ENCODE measurements around the gene PNPO.
"Not testable (repeated sequence)": the region's sequence is repeated elsewhere in the genome, so short reads cannot be mapped to it uniquely, and the experiment has no call there.

PNPO gene

DNA sequence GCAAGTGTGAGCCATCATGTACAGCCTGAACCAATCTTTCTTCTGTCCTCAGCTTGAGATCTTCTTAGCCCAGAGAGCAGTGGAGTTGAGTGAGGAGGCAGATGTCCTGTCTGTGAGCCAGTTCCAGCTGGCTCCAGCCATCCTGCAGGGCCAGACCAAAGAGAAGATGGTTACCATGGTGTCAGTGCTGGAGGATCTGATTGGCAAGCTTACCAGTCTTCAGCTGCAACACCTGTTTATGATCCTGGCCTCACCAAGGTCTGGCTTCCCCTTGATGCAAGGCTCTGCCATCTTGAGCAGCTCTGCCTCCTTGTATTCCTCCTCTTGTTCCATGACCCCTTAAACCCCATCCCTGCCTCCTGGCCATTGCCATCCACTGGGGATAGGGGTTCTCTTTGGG is 39.2 kb downstream of the PNPO start:
- no peak for DNase-seq

DNA sequence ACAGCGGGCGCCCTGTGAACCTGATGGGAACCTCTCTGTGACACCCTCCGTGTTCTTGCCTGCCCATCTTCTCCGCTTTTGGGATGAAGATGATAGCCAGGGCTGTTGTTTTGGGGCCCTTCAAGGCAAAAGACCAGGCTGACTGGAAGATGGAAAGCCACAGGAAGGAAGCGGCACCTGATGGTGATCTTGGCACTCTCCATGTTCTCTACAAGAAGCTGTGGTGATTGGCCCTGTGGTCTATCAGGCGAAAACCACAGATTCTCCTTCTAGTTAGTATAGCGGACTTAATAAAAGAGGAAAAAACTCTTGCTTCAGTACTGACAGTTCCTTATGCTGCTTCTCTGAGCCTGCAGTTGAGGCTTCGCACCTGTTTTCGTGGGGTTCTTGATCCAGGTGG is 40.1 kb downstream of the PNPO start:
- no peak for DNase-seq

DNA sequence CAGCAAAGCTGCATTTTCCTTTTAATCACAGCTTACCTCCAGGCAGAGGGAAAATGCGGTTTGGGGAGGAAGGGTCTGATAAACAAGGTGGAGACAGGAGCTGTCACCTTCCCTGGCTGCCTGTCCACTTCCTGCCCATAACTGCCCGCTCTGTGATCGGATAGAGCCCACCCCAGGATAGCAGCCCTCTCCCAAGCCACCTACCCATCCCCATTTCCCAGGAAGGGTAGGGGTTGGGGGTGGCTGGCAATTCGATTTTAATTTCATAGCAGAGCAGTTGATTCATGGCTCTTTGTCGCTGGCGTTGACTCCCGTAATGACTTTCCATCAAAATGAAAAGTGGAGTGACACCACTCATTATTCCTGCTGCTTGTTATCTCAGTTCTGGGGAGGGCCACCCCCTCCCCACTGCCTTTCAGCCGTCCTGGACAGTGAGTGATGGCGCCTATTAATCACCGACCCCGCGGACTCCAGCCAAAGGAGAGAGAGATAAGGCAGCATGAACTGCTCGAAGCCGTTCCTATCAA is 40.8 kb downstream of the PNPO start:
- no peak for DNase-seq

DNA sequence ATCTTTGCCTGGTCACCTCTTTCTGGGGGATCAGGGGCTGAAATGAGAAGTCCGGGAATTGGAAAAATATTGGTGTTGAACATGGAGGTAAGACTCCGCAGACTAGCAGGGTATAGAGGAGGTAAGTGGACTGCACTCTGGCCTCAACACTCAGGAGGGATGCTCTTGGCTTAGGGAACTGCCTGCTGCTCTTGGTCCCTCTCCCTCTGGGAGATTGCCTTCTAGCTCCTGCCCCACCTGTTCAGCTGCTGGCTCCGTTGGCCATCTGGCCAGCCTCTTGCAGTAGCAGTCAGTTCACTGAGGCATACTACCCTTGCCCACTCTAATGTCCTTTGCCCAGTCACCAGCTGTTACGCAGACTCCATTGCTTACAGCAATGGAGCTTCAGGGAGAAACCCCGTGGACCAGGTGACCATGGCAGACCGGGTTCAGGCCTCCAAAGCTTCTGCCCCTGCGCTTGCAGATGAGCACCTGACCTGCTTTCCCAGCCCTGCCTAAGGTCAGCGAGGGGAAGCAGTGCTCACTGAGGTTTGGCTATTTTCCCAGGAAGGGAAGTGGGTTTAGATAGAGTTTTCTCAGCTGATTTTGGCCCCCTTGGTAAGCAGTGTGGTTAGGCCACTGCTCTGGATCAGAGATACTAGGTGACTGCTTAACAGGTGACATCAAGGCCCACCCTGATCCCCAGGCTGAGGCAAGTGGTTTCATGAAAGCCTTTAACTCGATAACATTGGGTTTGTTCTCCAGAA is 41.4 kb downstream of the PNPO start:
- DNase-seq, result no peak

DNA sequence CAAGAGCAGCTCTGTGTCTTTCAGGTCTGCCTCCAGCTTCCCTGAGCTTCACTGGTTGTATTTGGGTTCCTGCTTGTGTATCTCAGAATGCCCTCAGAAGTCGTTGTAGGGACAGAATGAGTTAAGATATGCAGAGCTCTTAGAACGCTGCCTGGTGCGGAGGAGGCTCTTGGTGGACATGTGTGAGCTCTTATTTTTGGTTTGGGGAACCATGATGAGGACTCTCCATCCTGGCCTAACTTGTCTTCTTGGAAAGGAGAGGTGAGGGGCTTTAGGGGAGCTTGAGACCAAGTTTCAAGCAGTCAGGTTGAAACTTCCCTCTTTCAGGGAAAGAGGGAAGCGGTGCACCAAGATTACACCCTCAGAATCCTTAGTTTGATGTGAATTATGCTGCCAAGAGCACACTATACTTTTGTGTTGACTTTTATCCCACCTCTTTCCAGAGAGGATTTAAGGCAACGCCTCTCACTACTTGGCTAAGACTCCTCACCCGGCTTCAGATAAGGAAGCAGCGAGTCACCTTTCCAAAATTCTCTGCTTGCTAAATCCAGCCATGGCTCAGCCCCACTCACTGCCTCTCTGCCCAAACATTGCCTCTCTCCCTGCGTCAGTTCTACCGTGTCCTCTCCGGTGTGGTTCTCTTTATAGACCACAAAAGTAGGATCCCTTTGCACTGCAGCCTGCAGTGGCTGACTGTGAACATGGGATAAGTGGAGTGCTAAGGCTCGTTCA is 42.3 kb downstream of the PNPO start:
- DNase-seq, result no peak

DNA sequence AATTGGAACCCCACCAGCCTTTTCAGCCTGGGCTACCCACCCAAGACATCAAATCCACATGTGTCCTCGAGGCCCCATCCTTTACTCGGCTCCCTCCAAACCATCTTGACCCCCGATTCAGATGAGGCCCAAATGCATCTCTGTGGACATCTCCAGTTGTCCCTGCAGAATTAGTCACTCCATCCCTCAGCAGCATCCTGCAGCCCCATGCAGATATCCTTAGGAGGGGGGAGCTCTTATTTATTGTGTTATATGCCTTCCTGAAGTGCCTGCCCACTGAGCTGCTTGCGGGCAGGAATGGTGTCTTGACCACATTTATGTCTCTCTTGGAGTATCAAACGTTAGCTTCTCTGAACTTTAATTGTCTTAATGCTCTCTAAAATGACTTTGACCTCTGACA is 45.1 kb downstream of the PNPO start:
- no peak for DNase-seq

DNA sequence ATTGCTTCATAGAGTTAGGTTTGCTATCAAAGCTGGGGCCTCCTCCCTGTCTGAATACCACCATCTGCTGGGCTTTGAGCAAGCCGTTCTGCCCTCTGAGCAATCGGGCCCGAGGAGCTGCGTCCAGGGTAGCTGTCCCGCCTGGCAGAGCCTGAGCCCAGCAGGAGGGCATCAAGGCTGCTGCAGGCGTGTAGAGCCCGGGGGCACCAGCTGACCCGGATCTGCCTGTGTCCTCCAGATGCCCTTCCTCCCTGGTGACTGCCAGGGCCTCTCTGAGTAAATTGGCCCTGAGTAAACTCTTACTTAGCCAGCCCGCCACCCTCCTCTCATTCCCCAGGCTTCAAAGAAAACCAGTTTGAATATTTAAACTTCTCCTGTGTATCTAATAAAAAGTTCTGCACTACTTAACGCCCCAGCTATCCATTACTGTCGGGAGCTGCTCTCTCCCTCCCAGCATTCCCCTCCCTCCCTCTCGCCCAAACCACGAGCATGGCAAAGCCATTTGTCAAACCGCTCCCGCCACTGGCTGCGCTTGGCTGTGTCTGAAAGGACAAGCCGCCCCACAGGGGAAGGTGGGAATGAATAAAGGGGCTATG is 46.0 kb downstream of the PNPO start:
- peak; percentile 52 for DNase-seq

DNA sequence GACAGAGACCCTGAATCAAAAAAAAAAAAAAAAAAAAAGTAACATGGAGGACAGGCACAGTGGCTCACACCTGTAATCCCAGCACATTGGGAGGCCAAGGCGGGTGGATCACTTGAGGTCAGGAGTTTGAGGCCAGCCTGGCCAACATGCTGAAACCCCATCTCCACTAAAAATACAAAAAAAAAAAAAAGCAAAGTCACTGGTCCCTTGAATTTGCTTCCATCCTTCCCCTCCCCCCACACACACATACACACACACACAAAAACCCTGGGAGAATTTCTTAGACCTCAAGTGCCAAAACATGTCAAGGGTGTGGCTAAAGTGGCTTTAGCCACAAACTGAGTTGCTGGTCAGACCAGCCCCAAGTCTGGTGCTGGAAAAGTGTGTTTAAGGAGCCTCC is 47.1 kb downstream of the PNPO start:
- not testable (repeated sequence) for DNase-seq

DNA sequence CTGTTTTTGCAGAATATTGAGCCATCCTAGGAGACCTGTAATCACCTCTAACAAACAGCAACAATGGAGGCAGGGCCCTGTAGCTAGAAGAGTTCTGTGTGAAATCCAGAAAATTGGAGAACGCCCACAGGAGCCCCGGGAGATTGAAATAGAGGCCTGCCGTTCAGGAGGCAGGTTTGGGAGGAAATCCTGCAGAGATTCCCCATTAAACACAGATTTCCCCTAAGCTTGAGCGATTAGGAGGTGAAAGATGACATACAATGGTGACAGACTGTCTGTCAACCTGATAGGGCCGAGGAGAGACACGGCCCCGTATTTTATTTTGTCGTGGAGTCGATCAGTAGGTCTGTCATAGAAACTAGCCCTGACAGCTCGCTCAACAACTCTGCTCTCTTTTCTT is 47.8 kb downstream of the PNPO start:
- DNase-seq, result no peak

DNA sequence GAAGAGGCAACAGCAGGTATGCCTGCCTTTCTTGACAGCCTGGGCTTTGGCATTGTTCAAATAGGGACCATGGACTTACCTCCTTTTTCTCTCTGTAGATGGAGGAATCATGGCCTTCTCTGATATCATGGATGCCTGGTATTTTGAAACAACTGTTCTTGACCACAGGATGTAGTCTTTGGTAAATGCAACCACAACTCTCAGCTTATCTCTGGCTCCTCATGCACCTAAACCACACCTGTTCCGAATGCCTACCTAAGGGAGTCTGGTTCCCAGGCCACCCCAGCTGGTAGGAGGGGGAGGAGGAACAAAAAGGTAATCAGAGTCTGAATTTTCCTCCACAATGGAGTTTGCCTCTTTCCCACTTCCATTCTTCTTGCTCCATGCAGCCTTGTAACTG is 48.3 kb downstream of the PNPO start:
- DNase-seq, result no peak

DNA sequence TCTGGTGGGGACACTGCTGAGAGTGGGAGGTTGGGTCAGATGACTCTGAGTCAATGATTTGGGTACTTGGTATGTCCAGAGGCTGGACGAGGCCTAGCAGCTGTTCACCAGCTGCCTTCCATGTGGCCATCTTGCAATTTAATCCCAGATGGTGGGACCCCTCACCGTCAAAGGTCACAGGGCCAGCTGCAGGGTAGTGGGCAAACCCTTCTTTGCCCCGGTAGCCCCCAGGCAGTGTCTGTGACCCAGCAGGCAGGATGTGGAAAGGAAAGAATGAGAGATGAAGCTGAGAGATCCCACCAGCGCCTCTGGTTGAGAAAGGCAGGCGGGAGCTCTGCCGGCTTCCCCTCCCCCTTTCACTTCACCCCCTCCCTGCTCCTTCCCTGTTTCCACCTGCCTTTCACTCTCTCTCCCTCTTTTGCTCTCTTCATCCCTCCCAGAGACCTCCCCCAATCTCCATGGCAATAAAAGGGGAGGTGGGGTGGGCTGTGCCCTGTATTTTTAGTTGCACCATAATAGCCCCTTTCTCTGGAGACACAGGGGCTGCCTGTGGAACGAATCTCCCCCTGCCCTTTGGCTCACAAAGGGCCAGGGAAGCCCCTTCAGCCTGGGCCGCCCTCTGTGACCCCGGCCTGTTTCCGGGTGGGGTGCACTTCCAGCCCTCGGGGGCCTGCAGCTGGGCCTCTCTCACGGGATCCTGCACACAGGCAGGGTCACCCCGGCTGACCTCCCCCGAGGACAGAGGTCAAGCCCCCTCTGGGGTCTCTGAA is 49.8 kb downstream of the PNPO start:
- DNase-seq, result no peak

DNA sequence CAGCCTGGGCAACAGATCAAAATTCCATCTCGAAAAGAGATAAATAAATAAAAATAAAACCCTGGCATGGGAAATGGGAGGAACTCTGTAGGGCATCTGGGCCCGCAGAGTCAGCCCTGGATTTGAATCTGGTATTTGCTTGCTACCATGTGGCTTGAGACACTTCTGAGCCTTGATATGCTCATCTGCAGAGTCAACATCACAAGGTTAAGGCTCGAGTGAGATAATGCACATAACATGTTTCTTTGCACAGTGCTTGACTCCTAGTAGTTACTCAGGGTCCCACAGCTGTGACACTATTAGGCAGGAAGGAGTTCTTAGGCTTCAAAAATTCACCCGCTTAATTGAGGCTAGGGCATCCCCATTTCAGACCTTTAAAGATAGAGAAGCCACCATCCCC is 50.8 kb downstream of the PNPO start:
- DNase-seq, result no peak

DNA sequence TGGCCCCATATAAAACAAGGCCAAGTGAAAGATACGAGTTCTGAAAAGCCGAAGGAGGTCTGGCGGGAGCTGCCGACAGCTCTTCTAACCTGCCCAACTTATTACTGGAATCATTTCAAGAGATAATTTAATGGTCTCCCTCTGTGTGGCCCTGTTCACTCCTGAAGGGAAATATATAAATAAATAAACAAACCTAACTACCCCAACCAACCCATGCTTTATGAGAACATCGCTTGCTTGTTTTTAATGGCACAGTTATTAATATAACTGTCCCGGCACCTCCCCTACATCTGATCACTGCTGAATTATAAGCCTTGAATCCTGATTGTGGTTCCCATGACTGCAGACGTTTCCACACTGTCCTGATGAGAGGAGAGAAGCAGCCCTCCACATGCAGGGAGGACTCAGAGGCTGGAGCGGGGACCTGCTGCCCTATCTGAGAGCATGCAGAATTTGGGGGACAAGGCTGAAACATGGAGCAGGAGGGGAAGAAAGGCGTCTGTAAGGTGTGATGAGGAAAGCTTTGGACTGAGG is 51.7 kb downstream of the PNPO start:
- DNase-seq, result no peak

DNA sequence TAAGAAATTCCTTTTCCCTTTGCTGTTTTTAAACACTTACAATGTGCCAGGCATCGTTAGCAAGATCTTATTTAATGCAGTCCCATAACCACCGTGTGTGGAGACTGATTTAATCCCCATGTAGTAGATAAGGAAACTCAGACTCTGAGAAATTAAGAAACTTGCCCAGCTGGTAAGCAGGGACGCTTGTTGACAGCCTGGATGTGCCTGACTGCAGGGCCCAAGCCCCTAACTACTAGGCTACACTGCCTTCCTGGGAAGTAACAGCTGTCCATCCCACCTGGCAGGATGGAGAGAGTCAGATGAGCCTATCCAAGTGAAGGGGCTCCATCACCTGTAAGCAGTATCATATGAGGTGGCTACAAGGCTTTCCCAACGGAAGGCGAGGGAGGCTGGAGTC is 52.6 kb downstream of the PNPO start:
- DNase-seq, result no peak

DNA sequence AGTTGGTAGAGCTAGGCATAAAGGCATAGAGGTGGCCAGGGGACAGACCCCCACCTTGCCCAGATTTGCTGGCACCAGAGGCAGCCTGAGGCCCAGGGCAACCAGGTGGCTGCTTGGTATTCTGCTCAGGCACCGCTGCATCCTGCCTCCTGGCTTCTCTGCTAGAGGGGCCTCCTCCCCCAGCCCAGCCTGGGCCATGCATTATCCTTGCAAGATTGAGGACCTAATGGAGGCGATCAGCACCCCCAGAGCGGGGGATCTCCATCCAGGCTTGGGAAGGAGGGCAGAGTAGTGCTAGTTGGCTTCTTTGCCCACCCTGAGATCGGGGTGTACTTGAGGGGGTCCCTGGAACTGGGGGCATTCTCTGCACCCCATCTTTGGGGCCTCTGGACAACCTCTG is 53.4 kb downstream of the PNPO start:
- DNase-seq, result no peak

DNA sequence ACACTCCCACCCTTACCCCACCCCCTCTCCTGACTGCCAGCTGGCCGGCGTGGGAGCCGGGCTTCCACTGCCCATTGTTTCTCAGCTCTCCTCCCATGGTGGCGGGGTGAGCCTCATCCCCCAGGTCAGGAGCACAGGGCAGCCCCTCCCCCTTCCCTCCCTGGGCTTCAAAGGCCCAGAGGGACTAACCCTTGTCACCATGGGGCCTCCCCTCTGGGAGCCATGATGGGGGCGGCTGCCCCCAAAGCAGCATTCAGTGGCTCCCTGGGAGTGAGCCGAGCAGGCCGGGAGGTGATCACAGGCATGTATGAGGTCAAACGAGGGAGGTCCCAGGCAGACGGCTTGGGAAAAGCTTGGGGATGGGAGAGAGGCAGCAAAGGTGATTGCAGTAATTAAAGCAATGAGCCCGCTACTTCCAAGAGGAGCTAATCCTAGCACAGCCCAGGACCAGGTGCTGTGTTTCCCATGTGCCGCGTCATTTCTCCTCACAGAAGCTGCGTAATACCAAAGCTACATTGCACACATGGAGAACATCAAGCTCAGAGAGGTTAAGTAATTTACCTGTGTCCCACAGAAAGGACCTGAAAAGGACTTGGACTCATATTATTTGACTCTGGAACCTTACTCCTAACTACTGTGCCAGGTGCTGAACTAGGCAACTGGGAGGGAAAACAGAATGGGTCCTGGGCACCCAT is 54.0 kb downstream of the PNPO start:
- DNase-seq, result no peak

DNA sequence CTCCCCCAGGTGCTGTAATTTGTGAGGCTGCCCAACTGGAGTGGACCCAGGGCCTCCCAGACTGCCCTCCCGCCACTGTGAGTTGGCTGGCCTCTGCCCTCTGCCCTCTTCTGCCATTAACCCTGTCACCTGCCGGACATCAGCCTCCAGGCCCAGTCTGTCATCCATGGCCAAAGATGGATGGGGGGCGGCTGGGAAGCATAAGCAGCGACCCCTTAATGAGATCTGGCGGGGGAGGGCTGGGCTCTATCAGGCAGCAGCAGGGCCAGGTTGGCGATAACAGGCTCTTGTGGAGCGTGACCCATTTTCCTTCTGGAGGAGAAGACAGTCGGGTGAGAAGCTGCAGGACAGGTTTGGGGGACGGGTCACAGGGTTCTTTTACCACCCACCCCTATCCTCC is 54.8 kb downstream of the PNPO start:
- DNase-seq, result no peak

DNA sequence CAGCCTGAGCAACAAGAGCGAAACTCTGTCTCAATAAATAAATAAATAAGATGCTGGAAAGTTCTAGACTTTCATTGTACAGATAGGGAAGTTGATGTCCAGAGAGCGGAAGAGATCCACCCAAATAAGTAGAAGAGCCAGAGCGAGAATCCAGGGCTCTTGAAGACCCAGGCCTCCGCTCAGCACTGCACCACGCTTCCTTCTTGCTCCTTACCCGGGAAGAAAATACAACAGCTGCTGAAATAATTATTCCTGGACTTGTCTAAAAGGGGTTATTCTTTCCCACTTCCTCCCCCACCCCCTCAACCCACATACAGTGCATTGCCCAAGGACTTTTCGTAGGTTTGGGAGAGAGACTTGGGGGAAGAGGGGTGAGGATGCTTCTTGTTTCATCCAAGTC is 56.2 kb downstream of the PNPO start:
- no peak for DNase-seq

DNA sequence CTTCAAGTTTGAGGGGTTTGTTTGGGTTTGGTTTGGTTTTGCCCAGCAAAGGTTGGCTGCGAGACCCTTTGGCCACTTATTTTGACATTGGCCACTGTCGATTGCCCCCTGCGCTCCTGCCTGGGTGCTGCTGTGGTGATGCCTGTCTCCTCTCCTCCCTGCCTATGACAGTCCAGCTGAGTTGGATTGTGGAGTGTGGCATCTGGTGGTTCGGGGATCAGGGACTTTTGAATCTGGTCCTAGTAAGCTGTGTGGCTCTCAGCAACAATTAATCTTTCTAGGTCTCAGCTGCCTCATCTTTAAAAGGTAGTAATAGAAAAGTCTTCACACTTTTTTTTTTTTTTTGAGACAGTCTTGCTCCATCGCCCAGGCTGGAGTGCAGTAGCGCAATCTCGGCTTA is 56.7 kb downstream of the PNPO start:
- DNase-seq, result no peak
